ENCODE measurements around the gene SP2.

SP2 gene

DNA sequence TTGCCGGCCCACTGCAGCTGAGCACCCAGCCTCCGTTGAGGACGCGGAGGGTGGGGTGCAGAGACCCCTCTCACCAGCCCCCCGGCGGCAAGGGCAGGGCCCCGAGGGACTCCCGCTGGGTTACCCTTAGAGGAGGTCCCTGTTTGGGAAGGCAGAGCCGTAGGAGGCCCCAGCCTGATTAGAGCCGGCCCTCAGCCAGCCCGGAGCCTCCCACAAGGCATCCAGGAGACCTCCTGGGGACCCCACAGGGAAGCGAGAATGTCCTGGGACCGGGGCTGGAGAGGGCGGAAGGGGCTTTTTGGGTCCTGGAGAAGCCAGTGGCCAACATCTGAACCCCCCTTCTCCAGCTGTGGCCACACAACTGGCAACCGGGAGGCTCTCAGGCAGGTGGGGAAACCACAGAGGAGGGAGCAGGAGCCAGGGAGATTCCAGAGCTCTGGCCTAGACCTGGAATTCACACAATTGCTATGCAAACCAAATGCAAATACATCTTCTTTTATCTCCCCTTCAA, 23.3 kb upstream of the SP2 start:
- no peak overlapping the region for H3K9ac ChIP-seq (ENCODE audit: low read length)
- H4K20me1 ChIP-seq (ENCODE audit: insufficient read depth, low read length): no peaks in the 10 kb centered on the region
- DNase-seq: no peak
- H3F3A ChIP-seq (ENCODE audit: insufficient read depth, low read length): no peaks in the 10 kb centered on the region
- no peaks in the 10 kb centered on the region for H3K79me2 ChIP-seq (ENCODE audit: low read length)
- H3K9me3 ChIP-seq (replicated peaks; ENCODE audit: insufficient read depth, low read length): no peaks in the 10 kb centered on the region
- H3K4me3 ChIP-seq (ENCODE audit: low read length): no peak overlapping the region
- TF ChIP-seq EZH2phosphoT487 (IDR thresholded peaks at IDR 0.05; ENCODE audit: low read length) (no peak), EZH2 (optimal IDR thresholded peaks at IDR 0.05; ENCODE audit: low read depth, low read length) (no peak)
- TF ChIP-seq, protein P1, sequence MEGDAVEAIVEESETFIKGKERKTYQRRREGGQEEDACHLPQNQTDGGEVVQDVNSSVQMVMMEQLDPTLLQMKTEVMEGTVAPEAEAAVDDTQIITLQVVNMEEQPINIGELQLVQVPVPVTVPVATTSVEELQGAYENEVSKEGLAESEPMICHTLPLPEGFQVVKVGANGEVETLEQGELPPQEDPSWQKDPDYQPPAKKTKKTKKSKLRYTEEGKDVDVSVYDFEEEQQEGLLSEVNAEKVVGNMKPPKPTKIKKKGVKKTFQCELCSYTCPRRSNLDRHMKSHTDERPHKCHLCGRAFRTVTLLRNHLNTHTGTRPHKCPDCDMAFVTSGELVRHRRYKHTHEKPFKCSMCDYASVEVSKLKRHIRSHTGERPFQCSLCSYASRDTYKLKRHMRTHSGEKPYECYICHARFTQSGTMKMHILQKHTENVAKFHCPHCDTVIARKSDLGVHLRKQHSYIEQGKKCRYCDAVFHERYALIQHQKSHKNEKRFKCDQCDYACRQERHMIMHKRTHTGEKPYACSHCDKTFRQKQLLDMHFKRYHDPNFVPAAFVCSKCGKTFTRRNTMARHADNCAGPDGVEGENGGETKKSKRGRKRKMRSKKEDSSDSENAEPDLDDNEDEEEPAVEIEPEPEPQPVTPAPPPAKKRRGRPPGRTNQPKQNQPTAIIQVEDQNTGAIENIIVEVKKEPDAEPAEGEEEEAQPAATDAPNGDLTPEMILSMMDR (IDR thresholded peaks at IDR 0.05; ENCODE audit: low read length): no peak
- H3K4me1 ChIP-seq (ENCODE audit: low read length): no peaks in the 10 kb centered on the region
- H3K9me2 ChIP-seq (replicated peaks; ENCODE audit: insufficient read depth, low read length): no peaks in the 10 kb centered on the region
- H2AFZ ChIP-seq (ENCODE audit: low read length): no peak overlapping the region
- H3K27me3 ChIP-seq (replicated peaks; ENCODE audit: insufficient read depth, low read length): peaks cover 93% of the 10 kb centered on the region
- no peak overlapping the region for H3K4me2 ChIP-seq (ENCODE audit: low read depth, low read length)
- no peak overlapping the region for H3K27ac ChIP-seq (ENCODE audit: low read length)
- no peaks in the 10 kb centered on the region for H3K36me3 ChIP-seq (replicated peaks; ENCODE audit: insufficient read depth, low read length)

DNA sequence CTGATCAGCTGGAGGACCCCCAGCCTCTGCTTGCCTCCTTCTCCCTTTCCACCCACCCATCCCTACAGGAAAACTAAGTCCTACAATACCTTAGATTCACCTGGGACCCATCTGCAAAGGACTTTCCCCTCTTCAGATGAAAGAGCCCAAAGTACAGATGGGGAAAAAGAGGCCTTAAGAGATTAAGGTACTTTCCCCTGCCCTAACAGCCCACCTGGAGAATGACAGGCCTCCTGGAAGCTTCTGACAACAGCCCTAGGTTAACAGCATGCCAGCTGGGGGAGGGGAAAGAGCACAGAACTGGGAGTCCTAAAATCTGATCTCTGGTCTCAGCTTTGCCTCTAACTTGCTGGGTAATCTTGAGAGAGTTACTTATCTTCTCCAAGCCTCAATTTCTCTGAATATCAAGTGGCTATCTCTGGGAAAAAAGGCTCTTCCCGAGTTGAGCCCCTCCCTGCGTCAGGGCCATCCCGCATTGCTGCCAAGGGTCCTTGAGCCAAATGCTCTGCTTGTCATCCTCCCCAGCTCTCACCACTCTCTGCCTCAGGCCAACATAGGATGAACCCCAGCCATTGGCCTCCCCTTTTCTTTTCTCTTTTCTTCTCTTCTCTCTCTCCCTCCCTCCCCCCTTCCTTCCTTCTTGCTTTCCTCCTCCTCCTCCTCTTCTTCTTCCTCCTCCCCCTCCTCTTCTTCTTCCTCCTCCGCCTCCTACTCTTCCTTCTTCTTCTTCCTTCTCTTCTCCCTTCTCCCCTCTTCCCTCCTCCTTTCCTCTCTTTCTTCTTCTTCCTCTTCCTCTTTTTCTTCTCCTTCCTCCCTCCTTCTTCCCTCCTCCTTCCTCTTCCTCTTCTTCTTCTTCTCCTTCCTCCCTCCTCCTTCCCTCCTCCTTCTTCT, 22.6 kb upstream of the SP2 start:
- H3K9ac ChIP-seq (ENCODE audit: low read length): no peak overlapping the region
- no peaks in the 10 kb centered on the region for H3K36me3 ChIP-seq (replicated peaks; ENCODE audit: insufficient read depth, low read length)
- H3K9me3 ChIP-seq (replicated peaks; ENCODE audit: insufficient read depth, low read length): no peaks in the 10 kb centered on the region
- H3K27ac ChIP-seq (ENCODE audit: low read length): no peak overlapping the region
- no peaks in the 10 kb centered on the region for H3F3A ChIP-seq (ENCODE audit: insufficient read depth, low read length)
- H3K4me3 ChIP-seq (ENCODE audit: low read length): no peak overlapping the region
- H4K20me1 ChIP-seq (ENCODE audit: insufficient read depth, low read length): no peaks in the 10 kb centered on the region
- H2AFZ ChIP-seq (ENCODE audit: low read length): no peak overlapping the region
- peaks cover 93% of the 10 kb centered on the region for H3K27me3 ChIP-seq (replicated peaks; ENCODE audit: insufficient read depth, low read length)
- H3K9me2 ChIP-seq (replicated peaks; ENCODE audit: insufficient read depth, low read length): no peaks in the 10 kb centered on the region
- no peak for TF ChIP-seq EZH2phosphoT487 (IDR thresholded peaks at IDR 0.05; ENCODE audit: low read length)
- TF ChIP-seq, protein P1 (IDR thresholded peaks at IDR 0.05; ENCODE audit: low read length): no peak
- no peaks in the 10 kb centered on the region for H3K4me1 ChIP-seq (ENCODE audit: low read length)
- no peak for DNase-seq
- no peaks in the 10 kb centered on the region for H3K79me2 ChIP-seq (ENCODE audit: low read length)
- H3K4me2 ChIP-seq (ENCODE audit: low read depth, low read length): no peak overlapping the region

DNA sequence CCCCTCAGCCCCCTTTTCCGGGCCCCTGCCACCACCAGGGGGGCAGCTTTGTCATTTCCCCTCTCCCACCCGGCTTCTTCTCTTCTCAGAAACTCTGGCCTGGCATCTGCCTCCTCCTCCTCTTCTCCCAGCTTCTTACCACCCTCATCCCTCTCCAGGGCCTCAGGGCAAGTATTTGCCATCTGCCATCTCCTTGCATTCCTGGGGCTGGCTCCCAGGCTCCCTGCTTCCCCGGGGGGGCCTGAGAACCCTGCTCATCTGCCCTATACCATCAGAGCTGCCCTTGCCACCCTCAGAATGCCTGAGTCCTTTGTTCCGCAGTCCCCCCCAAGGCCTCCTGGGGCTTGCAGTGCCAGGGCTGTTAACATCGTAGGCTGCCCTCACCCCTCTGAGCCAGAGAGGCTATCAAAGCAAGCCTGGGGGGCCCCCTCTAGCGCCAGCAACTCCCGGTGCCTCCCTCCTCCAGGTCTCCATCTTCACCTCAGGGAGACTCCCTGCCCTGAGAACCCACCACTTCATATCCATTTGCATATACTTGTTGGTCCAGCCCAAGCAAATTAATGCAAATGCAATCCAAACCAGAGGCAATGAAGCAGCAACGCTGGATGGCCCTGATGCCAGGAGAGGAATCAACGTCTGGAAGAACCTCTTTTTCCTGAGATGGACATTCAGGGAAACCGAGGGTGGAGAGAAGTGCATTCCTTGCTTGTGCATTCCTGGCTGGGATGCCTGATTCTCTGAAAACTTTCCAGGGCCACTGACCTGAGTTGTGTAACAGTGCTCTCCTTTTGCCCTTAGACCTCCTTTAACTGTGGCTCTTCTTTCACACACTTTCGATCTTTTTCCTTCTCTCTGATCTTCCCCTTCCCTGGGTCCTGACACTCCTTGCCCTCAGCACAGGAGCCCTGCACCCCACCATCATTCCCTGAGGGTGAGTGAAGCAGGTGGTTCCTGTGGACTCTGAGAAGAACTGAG, 20.7 kb upstream of the SP2 start:
- no peaks in the 10 kb centered on the region for H3K36me3 ChIP-seq (replicated peaks; ENCODE audit: insufficient read depth, low read length)
- no peaks in the 10 kb centered on the region for H3K4me1 ChIP-seq (ENCODE audit: low read length)
- no peaks in the 10 kb centered on the region for H3K9me2 ChIP-seq (replicated peaks; ENCODE audit: insufficient read depth, low read length)
- TF ChIP-seq EZH2 (optimal IDR thresholded peaks at IDR 0.05; ENCODE audit: low read depth, low read length): no peak
- TF ChIP-seq, protein P1 (IDR thresholded peaks at IDR 0.05; ENCODE audit: low read length): no peak
- no peak for TF ChIP-seq EZH2phosphoT487 (IDR thresholded peaks at IDR 0.05; ENCODE audit: low read length)
- H3K27me3 ChIP-seq (replicated peaks; ENCODE audit: insufficient read depth, low read length): peaks cover 93% of the 10 kb centered on the region
- H2AFZ ChIP-seq (ENCODE audit: low read length): no peak overlapping the region
- no peaks in the 10 kb centered on the region for H3K79me2 ChIP-seq (ENCODE audit: low read length)
- no peak overlapping the region for H3K27ac ChIP-seq (ENCODE audit: low read length)
- H3K9me3 ChIP-seq (replicated peaks; ENCODE audit: insufficient read depth, low read length): no peaks in the 10 kb centered on the region
- H3K9ac ChIP-seq (ENCODE audit: low read length): no peak overlapping the region
- no peaks in the 10 kb centered on the region for H3F3A ChIP-seq (ENCODE audit: insufficient read depth, low read length)
- no peak overlapping the region for H3K4me2 ChIP-seq (ENCODE audit: low read depth, low read length)
- DNase-seq: no peak
- H3K4me3 ChIP-seq (ENCODE audit: low read length): no peak overlapping the region
- H4K20me1 ChIP-seq (ENCODE audit: insufficient read depth, low read length): no peaks in the 10 kb centered on the region
